K562 treated with DMSO at 1 percent for 12 hours (cell line): ENCODE results near the gene OXSM. TPM values are rescaled to one million over a fixed set of nuclear protein-coding genes. Genes with fewer than 3 reads are reported as not detected.

ENCODE experiments used
- total RNA-seq: library from RNA; unstranded; fragments of 300-600 nt; gene quantifications from 2 replicates; pipeline ENCODE4 v1.2.3, GENCODE V29; 2022; ENCODE audit not compliant: insufficient read depth

The OXSM gene
- 22.7 and 25.4 TPM in 2 replicates for total RNA-seq

DNA sequence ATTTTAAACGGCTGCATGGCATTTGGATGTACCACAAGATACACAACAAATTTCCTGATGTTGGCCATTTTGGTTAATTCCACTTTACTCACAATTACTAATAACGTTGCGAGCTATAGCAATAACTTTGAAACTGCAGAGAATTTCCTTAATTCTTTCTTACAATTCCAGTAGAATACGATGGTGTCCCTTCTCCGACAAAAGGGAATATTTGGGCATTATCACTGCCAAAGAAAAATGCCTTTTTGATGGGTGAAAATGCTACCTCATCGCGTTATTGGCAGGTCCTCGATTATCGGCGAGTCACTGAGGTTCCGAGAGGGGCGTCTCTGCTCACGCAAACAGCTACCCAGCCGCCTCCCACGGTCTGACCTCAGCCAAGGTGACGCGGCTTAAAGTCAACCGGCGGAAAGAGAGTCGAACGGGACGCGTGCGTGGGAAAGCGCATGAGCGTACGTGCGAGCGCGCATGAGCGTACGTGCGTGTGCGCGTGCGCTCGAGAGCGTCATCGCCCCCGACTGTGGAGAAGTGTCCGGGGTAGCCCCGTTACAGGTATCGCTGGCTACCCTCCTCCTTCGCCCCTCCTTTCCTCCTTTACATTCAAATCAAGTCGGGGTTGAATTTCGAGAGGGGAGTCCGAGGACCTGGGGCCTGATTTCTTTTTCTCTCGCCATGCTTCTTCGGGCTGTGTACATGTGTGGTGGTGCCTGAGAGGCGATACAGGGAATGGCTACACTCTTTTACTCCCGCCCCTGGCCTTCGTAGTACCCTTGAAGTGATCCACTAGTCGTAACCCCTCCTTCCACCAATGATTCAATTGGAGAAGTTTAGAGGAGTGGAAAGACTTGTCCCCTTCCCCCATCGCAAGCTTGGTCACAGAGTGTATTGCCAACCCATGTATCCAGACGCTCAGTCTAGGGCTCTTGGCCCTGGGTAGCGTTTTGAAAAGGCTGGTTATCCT, at the start of gene OXSM:
OXSM (plus strand) TSS at position 495 of the 961 bp plus-strand sequence. CDS start 931 bp downstream, outside the sequence.

DNA sequence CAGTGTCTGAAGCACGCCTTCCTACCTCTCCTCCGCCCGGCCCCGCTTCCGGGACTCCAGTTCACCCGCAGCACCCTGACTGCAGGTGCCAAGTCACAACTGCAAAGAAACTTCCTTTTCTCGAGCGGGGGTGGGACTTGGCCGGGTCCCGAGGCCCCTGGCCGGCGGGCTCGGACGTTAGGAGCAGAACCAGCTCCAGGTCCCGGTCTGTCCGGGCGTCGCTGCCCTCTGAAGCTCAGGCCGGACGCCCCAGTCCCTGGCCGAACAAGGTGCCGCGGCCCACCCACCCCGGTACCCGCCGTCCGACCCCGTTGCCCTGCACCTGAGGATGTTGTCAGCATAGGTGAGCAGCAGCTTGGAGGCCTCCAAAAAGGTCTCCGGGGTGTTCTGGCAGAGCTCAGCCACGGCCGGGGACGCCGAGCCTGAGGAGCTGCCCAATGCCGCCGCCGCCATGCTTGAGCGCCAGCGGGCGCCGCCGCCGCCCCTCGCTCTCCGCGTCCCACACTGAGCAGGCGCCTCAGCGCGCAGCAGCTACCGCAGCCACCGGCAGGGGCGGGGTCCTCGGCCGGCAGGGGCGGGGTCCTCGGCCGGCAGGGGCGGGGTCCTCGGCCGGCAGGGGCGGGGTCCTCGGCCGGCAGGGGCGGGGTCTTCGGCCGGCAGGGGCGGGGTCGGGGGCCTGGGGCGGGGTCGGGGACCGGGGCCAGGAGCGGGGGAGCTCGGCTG, 6.8 kb upstream of the OXSM start, which contains the start of gene NGLY1:
NGLY1 (minus strand) TSS at position 506 of the 723 bp plus-strand sequence; CDS start at position 453, 53 bp downstream.

Other genes with a start within 250 kb of the OXSM start
- 34.6 and 97.3 TPM in 2 replicates for gene TOP2B, start 125.2 kb upstream of the OXSM start, total RNA-seq
- gene NGLY1, start 6.6 kb upstream of the OXSM start, total RNA-seq: 29.3 and 51.8 TPM in 2 replicates